GM21515 (cell line): Measurements from ENCODE around the gene CCDC27.
"Not testable (repeated sequence)": the region's sequence is repeated elsewhere in the genome, so short reads cannot be mapped to it uniquely, and the experiment has no call there.

Source experiments
- ATAC-seq: cut with Tn5 transposase; IDR thresholded peaks from one replicate; pipeline ENCODE4 v1.9.1; 2021; ENCODE audit not compliant: unreplicated experiment

CCDC27 gene

DNA sequence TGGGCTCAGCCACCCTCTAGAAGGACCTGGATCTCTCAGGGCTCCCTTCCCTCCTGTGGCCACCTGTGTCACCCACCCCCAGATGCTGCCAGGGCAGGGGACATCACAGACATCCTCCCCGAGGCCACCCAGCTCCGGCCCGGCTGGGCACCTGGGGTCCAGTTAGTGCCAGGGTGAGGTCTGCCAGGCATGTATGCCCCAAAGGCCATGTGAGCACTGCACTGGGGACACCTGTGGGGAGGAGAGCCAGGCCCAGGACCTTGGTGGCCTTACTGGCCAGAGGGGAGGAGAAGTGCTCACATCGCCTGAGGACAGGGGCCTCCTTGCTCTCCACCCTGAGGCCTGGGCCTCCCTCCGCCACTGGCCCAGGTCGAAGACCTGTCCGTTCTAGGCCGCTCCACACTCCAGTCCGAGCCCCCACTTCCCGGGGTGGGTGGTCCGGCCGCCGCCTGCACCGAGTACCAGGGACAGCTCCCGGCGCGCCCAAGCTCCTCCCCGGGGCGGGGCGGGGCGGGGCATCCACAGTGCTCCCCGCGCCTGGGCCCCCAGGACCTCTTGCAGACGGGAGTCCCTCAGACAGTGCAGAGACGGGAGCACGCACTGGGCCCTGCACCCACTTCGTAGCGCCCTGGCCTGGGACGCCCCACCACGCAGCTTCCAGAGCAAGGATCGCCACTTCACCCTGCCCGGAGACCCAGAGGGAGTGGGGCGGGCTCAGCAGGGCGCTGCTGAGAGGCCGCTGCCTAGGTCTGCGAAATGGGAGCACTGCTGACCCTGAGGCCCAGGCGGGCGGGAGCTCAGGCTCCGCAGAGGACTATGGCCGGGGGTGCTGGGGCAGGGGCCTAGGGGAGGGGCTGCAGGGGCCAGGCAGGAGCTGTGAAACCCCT is 34.3 kb upstream of the CCDC27 start:
- ATAC-seq, result no peak

DNA sequence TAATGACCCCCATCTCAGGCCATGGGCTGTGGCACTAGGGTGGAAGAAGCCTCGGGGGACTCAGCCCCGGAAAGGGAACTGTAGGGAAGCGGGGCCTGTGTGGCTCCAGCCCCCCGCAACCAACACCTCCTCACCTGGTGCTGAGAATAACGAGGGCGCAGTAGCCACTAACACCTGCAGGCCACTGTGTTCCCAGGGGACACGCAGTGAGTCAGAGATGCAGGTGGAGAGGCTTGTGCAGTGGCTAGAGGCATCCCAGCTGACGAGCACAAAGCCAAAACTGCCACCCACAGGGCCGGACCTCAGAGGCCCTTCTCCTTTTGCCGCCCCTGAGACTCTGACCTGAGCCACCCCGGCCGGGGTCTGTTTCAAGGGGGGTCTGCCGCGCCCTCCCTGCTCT is 33.5 kb upstream of the CCDC27 start:
- no peak for ATAC-seq

DNA sequence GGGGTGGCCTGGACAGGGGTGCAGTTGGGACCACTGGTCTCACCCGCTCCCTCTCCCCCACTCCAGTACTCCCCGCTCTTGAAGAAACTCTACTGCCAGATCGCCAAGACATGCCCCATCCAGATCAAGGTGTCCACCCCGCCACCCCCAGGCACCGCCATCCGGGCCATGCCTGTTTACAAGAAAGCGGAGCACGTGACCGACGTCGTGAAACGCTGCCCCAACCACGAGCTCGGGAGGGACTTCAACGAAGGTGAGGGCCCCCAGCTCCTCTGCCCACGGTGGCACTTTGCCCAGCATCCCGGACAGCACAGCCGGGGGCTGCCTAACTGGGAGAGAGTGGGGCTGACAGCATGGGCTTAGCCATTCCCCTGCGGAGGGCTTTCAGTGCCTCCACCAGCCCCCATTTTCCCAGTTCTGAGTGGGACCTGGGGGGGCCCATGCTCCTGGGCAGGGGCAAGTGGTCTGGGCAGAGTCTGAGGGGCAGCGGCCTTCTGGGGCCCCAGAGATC is 30.2 kb upstream of the CCDC27 start:
- ATAC-seq, result no peak

DNA sequence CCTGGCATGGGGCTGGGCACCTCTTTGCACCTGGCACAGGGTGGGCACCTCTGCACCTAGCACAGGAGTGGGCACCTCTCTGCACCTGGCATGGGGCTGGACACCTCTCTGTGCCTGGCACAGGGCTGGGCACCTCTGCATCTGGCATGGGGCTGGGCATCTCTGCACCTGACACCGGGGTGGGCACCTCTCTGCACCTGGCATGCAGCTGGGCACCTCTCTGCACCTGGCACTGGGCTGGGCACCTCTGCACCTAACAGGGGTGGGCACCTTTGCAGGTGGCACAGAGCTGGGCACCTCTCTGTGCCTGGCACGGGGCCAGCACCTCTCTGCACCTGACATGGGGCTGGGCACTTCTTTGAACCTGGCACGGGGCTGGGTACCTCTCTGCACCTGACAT is 29.4 kb upstream of the CCDC27 start:
- ATAC-seq, result no peak

DNA sequence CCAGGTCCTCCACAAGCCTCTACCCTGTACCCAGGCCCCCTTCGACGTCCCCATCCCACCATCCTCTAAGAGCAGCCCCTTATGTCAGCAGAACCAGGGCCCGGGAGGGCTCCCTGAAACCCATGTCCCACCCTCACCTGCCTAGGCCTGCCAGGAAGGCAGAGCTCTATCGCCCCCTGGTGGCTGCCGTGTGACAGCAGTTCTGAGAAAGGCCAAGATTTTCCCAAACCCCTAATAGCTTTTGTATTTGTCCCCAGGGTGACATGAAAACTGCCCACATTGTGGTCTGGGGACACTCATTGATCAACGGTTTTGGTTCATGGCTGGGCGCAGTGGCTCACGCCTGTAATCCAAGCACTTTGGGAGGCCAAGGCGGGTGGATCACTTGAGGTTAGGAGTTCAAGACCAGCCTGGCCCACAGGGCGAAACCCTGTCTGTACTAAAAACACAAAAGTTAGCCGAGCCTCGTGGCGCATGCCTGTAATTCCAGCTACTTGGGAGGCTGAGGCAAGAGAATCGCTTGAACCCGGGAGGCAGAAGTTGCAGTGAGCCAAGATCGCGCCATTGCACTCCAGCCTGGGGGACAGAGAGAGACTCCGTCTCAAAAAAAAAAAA is 27.7 kb upstream of the CCDC27 start:
- ATAC-seq, result not testable (repeated sequence)

DNA sequence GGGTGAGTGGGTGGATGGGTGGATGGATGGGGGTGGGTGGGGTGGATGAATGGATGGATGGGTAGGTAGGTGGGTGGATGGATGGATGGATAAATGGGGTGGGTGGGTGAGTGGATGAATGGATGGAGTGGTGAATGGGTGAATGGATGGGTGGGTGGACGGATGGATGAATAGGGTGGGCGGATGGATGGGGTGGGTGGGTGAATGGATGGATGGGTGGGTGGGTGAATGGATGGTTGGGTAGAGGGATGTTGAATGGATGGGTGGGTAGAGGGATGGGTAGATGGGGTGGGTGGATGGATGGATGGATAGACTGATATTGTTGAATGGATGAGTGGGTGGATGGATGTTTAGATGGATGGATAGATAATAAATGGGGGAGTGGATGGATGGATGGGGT is 26.9 kb upstream of the CCDC27 start:
- ATAC-seq, result no peak

DNA sequence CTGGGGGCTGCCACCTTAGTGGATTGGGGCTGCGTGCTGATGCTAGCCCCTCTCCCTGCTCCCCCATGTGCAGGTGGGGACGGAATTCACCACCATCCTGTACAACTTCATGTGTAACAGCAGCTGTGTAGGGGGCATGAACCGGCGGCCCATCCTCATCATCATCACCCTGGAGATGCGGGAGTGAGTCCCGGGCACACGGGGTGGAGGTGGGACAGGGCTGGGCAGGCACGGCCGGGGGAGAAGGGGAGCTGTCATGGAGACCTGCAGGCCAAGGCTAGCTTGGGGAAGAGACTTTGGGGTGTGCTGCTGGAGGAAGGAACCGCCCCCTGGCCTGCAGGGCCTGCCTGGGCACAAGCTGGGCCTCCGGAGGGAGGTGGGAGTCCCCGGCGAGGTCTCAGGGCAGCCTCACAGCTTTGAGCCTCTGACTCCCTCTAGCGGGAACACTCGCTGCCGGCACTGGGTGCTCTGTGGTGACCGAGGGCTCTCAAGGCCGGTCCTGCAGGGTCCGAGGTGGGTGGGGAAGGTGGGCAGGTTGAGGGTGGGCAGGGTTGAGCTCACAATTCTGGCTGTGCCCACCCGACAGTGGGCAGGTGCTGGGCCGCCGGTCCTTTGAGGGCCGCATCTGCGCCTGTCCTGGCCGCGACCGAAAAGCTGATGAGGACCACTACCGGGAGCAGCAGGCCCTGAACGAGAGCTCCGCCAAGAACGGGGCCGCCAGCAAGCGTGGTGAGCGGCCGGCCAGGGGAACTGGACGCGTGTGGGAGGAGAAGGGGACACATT is 25.0 kb upstream of the CCDC27 start:
- ATAC-seq, result no peak

DNA sequence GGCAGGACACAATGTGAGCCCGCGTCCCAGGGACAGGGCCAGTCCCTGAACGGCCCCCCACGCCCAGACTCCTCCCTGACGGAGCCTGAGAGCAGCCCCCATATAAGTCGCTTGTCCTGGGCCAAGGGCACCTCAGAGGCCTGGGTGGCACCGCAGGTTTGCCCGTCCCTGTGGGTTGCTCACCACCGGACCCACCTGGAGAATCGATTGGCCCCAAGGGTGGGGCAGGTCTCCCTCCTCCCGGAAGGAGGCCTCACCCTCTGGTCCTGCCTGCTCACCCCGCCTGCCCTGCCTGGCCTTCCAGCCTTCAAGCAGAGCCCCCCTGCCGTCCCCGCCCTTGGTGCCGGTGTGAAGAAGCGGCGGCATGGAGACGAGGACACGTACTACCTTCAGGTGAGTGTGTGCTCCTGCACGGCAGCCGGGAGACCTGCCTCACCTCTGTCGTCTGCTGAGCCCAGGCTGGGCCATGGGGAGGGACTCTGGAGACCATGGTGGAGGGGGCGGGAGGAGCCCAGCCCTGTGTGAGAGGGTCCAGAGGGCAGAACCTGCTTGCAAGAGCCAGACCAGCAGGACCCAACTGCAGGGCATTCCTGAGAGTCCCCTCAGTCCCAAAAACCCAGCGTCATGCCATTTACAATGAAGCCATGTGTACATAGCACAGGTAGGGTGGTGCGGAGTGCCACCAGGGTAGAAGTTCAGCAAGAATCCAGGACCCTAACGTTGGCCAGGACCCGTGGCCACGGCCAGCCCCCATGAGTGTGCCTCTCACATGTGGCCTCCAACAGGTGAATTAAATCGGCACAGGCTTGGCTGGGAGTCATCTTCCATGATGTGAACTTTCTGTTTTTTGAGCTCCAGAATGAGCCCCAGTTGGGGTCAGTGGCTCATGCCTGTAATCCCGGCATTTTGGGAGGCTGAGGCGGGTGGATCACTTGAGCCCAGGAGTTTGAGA is 24.1 kb upstream of the CCDC27 start:
- ATAC-seq, result no peak

DNA sequence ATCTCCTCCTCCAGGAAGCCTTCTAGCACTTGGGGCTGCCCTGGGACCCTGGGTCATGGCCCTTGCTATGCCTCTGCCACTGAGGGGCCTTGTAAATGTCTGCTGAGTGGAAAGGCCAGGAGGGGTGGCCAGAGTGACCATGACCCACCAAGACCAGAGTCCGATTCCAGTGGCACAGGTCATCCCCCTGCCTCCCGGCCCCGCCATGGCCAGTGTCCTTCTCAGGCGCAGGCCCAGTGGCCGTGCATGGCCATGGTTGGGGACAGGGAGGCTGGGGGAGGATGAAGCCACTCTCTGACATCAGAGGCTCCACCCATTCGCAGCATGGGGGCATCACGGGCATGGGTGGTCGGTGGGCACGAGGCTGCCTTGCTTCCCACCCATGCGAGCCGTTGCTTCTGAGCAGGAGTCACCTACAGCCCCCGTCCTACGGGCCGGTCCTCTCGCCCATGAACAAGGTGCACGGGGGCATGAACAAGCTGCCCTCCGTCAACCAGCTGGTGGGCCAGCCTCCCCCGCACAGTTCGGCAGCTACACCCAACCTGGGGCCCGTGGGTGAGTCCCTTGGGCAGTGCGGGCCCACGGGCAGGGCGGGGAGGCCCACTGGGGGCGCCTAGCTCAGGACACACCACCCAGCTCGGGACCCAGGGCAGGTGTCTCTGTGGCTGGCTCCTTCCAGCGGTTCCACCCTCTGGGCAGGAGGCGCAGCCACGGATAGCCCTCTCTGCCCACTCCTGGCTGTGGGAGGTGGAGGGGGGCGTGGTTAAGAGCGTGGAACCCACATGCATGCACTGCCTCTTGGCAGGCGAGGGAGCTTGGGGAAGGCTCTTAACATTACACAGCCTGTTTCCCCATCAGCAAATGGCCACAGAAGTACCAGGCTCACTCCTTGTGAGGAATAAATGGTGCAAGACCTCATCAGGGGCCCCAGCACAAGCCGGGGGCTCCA is 22.4 kb upstream of the CCDC27 start:
- no peak for ATAC-seq

DNA sequence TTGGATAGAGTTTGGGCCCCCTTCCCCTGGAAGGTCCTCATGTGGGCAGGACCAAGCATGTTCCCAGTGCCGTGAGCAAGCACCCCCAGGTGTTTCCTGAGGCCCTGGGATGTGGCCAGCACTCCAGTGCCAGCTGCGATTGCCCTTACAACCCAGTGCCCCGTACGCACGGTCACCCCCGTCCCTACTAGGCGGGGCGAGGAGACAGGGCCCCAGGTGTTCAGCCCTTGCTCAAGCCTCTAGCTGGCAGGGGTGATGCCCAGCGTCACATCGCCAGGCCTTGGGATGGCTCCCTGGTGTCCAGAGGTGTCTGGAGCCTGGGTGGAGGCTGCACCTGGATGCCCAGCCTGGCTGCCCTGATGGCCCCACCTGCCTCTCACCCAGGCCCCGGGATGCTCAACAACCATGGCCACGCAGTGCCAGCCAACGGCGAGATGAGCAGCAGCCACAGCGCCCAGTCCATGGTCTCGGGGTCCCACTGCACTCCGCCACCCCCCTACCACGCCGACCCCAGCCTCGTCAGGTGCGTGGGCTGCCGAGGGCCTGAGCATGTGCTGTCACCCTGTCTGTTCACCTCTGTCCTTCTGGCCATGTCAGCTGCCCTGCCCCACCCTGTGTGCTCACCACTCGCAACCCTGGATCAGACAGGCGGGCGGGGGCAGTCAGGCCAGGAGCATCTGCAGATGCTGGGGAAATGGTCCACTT is 21.6 kb upstream of the CCDC27 start:
- ATAC-seq, result no peak

DNA sequence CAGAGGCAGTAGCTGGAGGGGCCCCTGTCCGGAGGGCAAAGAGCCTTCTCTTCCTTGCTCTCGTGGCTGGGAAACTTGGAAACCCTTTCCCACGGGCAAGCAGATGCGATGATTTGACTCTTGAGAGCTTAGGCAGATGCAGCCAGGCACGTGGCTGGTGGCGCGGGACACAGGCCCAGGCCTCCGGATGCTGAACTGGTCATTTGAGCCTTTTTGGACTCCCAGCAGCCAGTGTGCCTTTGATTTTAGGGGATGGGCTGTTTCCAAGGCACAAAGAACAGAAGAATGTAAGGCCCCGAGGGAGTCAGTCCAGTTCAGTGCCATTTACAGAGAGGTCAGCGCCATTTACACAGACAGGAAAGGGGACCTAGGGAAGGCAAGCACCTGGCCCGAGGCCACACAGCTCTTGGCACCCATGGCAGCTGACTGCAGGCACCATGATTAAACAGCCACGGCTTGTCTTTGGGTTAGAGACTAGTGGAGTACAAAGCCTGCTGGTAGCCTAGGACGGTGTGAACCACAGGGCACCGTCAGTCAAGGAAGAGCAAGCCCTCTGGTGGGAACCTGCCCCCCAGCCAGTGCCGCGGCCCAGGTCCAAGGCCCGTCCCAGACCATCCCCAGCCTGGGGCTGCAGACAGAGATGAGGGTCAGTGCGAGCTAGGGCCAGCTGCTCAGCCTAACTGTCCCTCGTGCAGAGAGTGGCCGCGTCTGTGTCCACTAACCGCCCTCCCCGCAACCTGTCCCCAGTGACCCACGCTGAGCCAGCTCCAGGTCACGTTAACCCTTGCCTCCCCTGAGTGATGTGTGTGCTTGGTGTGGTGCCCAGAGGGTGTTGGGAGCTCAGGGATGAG is 20.4 kb upstream of the CCDC27 start:
- ATAC-seq, result no peak

DNA sequence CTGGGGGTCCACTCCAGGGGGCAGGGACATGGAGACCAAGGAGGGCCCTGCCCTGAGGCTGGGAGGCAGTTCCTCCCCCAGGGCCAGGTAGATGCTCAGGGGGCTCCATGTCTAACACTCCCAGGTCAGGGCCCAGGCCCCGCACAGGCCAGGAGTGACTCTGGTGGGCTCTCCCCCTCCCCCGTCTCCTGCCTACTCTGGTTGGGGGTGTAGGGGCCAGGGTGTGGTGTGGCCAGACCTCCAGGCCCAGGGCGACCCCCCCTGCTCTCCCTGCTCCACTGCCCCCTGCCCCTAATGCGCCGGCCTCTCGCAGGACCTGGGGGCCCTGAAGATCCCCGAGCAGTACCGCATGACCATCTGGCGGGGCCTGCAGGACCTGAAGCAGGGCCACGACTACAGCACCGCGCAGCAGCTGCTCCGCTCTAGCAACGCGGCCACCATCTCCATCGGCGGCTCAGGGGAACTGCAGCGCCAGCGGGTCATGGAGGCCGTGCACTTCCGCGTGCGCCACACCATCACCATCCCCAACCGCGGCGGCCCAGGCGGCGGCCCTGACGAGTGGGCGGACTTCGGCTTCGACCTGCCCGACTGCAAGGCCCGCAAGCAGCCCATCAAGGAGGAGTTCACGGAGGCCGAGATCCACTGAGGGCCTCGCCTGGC is 19.7 kb upstream of the CCDC27 start:
- no peak for ATAC-seq

DNA sequence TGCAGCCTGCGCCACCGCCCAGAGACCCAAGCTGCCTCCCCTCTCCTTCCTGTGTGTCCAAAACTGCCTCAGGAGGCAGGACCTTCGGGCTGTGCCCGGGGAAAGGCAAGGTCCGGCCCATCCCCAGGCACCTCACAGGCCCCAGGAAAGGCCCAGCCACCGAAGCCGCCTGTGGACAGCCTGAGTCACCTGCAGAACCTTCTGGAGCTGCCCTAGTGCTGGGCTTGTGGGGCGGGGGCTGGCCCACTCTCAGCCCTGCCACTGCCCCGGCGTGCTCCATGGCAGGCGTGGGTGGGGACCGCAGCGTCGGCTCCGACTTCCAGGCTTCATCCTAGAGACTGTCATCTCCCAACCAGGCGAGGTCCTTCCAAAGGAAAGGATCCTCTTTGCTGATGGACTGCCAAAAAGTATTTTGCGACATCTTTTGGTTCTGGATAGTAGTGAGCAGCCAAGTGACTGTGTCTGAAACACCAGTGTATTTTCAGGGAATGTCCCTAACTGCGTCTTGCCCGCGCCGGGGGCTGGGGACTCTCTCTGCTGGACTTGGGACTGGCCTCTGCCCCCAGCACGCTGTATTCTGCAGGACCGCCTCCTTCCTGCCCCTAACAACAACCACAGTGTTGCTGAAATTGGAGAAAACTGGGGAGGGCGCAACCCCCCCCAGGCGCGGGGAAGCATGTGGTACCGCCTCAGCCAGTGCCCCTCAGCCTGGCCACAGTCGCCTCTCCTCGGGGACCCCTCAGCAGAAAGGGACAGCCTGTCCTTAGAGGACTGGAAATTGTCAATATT is 19.0 kb upstream of the CCDC27 start:
- no peak for ATAC-seq

DNA sequence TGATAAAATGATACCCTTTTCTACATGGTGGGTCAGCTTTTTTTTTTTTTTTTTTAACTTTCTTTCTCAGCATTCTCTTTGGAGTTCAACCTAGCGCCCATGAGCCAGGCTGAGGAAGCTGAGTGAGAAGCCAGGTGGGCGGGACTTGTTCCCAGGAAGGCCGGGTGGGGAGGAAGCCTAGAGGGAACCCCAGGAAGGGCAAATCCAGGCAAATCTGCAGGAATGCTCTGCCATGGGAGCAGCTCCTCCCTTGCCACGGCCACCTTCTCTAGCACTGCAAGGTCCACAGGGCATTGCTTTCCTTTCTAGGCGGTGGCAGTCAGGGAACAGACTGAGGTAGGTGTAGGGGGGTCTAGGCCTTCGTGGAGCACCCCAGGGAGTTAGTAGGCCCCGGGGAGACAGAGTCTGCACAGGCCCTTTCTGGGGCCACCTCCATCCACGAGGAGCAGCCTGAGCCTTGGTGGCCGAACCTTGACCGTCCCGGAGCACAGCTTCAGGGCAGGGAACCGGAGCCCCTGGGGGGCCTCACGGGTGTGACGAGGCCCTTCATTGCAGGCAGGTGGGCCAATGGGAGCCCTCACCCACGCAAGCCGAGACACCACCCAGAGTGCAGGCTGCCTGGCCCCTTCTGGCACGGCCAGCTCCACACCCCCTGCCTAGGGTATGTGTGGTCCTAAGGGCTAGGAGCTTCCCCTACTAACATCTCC is 18.2 kb upstream of the CCDC27 start:
- no peak for ATAC-seq

DNA sequence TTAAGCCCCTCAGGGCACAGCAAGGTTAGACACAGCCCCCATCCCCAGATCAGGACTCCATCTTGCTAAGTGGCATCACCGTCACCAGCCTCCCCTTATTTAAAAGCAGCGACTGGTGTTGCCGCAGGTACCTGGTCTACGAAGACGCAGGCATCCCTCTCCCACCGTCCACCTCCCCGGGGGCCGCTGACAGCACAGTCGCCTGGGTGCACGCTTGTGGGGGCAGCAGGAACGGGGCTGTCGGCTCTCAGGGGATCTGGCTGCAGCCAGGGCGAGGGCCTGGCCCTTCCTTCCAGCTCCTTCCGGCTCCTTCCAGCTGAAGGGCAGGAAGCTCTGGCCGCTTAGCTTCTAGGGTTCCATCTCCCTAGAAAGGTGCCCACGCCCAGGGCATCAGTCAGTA is 17.6 kb upstream of the CCDC27 start:
- ATAC-seq, result no peak
